GM19463 (cell line): Measurements from ENCODE around the gene FILIP1L.

Experiments used
- ATAC-seq: cut with Tn5 transposase; IDR thresholded peaks from one replicate; pipeline ENCODE4 v1.9.1; 2021; ENCODE audit warnings: mild to moderate bottlenecking, moderate library complexity; ENCODE audit not compliant: unreplicated experiment

Gene FILIP1L

DNA sequence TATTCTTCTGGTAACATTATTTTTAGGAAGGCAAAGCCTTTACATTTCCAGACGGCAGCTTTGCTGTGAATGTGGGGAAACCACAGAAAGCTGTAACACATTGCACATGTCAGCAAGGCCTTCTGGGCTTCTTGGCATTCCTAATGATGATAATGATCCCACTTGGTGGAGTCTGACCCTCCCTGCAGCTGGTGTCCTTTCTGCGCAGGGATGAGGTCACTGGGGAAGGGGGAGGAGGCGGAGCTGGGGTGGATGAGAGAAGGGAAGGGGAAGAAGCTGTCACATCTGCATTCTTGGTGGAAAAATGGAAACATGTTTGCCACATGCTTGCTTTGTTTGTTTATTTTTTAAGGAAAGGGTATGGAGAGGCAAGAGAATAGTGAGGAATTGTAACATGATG is 68.6 kb downstream of the FILIP1L start:
- ATAC-seq = no peak

DNA sequence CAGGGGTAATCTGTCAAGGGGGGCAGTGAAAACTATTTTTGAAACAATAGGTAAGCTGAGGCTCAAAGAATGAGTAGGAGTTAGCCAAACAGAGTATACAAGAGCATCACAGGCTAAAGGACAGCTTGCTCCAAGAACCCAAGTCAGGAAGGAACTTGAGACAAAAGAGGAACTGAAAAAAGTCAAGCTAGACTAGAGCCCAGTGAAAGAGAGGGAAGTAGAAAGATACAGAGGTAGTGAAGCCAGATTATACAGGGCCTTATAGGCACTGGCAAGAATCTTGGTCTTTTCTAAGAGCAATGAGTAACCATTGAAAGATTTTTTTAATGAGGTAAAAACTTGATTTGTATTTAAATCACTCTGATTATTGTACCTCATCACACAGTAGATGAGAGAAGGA is 69.9 kb downstream of the FILIP1L start:
- peak; percentile 56 for ATAC-seq

DNA sequence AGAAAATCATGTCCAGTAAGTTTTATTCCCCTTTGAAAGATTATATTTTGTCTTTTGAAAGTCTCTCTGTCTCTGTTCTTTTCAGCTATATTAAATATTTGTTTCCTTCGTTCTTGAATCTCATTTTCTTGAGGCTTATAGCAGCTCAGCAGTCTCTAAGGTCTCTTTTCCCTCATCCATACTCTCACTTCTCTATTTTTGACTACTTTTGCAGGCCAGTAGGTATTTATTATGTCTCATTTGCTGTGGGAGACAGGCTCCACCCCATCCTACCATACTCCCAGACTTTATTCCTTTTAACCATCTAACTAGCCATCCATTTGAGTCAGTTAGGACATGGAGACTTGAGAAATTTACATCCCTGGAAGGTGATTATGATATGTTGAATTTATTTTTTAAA is 71.0 kb downstream of the FILIP1L start:
- no peak for ATAC-seq

DNA sequence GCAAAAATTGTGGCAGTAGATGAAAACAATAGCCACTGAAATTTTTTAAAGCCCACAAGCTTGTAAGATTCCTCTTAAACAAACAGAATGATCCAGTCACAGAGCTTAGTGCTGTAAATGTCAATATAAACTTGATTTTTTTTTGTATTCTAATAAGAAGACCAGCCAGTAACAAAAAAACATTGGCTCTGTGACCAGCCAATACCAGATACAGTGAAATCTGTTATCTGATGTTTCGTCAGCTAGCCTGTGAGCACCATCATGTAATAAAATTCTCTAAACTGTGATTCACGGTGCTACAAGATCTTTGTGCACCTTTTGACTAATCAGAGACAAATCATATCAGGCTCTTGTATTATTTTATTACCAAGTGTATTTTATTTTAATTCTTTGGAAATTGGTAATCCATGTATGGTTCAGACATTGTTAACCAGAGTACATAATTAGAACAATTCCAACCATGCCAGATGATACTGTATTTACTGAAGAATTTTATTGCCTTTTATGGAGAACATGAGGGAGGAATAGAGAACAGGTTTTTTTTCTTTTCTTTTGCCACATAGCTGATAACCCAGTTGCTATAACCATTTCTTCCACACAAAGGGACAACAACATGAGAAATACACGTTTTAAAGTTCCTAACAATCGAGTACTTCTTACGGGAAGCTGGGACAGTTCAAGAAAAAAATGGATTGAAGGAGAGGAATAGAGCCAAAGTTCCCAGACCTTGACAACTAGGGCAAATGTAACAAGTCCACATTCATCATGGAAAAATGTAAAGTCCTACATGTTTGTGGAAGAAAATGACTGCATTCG is 71.9 kb downstream of the FILIP1L start:
- no peak for ATAC-seq

DNA sequence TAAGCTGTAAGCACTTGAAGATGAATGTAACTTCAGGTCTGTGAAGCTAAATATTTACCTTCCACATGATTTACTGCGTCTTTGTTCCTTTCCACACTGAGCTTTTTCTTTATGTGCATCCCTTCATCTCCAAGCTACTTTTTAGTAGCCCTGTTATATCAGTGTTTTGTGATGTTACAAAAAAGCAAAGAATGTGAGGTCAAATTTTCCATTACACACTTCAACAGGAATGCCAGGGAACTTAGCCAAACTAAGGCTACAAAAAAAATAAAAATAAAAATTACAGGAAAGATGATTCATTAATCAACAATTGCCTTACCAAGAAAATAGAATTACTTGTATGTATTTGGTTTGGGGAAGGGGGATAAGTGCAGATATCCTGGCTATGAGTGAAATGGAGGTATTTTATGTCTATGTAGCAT is 73.0 kb downstream of the FILIP1L start:
- ATAC-seq = no peak

DNA sequence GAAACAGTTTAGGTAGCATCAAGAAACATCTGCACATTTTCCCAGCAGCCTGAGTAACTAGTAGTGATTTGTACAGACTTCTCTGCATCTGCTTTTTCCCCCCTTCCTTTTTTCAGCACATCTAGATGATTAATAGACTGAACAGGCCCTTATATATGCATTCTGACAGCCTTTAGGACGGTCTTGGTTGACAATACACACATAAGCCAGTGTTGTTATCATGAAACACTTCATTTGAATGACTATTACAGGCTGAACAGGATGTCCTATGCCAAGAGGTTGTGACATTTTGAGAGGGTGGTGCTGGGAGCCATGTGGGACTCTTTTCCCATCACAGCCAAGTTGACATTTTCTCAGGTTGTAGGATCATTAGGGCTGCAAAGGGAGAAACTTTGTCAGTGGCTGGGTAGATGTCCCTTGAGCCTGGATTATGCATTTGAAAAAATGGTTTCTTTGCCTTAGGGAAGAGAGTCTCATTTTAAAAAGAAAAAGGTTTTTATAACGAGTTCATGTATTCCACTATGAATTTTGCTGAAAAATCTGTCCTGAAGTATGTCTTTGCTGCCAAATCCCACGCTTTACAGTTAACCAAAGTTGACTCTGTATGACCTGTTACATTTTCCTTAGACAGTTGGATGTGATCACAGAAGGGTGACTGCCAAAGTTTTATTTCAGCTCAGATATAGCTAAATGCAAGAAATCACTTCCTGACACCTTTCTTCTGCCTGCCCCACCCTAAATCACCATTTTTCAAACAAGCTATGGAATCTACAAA is 73.7 kb downstream of the FILIP1L start:
- no peak for ATAC-seq

DNA sequence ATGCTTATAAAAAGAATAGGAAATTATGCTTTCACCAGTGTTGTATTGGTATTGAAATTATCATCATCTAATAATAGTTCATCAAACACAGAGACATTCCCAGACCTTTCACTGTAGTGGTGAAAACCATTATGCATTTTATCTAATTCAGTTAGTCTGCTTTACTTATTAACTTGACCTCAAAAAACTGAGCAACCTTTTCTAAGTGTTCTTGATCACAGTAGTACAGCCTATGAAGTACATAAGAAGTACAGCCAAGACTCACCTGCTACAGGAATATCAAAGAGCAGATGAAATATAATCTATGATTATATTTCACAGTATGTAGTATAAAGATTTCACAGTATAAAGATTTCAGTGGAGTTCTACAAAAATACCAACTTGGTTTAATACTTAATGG is 75.2 kb downstream of the FILIP1L start:
- no peak for ATAC-seq

DNA sequence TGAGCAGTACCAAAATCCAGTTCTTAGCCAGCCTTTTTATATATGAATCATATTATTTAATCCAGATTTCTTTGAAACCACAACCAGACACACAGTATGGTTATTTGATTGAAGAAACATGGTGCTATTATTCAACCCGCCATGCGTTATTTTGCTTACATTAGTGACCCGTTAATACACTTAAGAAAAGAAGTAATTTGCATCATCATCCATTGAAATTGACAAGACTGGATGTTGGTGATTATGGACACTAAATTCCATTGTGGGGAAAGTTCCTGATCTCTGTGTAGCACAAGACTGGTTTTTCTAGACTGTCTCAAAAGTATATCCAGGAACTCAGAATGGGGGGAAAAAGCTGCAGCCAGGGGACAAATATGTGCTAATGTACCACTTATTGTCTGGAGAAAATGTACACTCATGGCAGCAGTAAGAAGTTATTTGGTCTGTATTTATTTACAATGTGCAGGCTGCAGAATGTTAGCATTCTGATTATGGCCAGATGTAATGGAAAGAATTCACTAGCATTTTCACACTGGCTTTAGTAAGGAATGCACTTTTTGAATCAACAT is 80.3 kb downstream of the FILIP1L start:
- no peak for ATAC-seq

DNA sequence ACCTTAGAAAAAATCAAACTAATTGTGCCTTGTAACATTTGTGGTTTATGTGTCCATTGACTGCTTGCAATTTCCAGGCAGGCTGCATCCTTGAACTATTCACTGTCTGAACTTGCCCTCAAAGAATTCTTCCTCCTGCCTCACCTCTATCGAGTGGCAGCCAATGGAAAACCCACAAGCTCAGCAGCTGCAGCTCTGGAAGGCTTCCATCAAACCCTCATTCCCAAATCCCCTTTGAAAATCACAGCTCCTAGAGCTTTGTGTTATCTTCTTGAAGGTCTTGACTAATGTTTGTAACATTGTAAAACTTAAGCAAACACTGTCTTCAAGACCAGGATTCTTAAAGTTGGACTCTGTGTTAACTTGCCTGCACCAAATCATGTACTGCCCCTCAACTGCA is 81.1 kb downstream of the FILIP1L start:
- no peak for ATAC-seq

DNA sequence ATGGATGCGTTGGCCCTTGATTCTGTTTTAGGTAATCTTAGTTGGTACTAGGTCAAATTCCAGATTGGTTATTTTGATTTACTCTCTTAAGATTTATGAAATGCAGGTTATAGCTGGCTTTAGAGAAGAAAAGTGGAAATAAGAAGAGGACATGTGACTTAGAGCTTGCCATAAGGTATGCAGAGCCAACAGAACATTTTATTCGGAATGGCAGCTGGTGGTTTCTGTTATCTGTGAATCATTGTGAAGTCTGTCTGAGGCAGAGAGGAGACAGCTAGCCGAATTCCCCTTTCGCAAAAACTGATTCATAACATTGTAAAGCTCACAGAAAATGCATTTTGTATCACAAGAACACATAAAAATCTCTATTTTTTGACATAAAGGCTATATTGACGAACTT is 82.1 kb downstream of the FILIP1L start:
- no peak for ATAC-seq

DNA sequence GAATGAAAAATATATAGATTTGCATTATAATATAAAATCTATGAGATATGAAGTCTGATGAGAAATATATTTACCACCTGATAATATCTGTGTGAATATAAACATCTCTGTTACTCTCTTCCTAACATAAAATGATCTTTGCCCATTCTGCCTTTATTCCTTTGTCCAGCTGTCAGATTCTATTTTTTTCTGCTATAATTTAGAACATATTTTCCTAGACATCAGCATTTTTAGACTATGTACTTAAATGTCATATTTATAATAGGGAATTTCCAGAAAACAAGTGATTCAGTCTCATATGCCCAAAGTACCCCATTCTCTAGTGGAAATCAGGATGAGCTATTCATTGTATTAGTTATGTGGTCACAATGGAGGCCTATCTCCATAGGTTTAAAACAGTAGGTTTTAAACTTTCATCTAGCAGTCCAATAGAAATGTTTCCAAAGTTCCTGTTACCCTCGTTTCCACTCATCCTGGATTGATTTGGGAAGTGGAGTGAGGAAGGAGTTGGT is 83.3 kb downstream of the FILIP1L start:
- no peak for ATAC-seq

DNA sequence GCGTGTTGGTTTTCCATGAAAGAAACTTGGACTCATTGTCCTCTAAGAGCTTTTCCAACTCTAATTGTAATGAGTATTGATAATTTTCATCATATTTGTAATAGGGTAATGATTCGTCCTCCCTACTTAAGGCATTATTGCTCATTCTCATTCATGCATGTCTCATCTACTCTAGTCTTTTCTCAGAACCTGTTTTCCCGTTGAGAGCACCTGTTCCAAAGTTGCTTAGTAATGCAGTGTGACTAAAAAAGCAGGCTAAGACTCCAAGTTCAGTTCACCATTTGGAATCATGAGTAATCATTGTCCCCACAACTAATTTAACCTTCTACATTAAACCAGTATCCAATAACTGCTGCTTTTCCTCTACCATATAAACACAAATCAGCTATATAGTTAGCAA is 84.0 kb downstream of the FILIP1L start:
- no peak for ATAC-seq

DNA sequence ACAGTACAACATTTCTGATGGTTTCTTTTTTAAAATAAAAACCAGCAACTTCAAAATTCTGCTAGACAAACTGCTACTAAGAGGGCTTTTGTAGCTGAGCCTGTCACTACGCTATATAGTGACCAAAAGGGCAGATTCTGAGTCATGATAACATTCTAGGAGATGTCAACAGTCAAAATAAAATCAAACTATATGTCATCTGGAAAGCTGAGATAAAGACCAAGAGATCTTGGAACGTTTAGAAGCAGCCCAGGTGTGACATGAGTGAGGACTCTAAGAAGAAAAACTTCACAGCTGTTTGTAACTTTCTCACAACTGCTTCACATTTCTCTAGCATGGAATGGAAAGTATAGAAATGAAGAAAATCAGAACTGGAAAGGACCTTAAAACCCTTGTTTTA is 84.6 kb downstream of the FILIP1L start:
- no peak for ATAC-seq

DNA sequence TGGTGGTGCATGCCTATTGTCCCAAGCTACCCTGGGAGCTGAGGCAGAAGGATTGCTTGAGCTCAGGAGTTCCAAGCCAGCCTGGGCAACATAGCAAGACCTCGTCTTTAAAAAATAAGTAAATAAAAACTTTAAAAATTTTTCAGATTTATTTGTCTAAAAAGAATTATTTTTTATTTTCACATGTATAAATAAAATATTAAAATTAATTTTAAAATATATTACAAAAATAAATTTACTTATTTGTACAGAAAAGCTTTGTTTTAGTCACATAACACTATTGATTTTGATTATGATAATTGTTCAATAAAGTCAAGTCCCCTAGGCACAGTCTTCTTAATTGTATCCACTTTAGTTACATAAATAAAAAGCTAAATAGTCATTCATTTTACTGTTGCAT is 85.2 kb downstream of the FILIP1L start:
- ATAC-seq = no peak

DNA sequence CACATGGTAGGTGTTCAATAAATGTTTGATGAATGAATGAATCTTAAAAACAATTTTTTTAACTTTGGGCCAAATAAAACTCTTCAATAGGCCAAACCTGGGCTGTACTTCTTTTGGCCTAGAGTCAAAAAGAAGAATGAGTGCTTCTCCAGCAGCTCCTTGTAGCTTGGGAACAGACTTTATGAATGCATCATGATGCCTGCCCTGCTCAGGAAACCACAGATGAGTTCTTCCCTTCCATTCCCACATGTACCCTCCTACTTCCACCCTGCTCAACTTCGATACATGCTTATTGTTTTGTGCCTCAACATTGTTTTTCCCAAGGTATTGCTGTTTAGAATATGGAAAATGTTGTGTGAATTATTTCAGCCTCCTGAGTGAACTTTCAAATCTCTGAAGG is 87.0 kb downstream of the FILIP1L start:
- no peak for ATAC-seq

DNA sequence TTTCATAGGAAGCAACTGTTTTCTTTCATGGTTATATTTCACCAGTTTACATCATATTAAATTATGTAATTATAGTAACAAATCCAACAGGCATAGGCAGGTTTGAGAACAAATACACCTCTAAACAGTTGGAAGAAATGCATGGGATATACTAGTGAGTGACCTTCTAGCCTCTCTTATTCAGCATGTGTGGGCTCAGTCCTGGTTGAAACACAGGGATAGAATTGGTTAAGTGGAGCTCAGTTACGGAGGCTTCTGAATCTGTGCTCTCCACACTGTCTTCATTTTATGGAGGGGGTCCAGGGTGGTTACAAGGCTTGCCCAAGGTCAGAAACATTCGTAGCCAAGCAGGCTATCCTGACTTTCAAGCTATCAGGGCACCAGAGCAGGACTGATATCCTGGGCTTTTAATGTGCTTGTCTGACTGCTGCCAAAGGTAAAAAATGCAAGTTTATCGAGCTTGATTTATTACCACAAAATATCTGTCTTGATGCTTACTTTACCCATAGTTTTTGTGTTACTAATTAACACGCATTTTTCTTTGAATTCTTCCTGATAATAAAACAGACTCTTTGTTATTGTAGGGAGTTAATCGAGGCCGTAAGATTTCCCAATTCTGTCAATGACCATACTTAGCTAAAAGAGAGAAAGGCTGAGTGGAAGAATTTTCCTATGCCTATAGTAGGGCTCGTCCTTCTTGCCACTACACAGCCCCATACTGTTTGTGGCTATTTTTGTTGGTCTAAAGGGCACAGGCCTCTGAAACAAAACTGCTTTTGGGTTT is 89.6 kb downstream of the FILIP1L start:
- ATAC-seq = no peak

DNA sequence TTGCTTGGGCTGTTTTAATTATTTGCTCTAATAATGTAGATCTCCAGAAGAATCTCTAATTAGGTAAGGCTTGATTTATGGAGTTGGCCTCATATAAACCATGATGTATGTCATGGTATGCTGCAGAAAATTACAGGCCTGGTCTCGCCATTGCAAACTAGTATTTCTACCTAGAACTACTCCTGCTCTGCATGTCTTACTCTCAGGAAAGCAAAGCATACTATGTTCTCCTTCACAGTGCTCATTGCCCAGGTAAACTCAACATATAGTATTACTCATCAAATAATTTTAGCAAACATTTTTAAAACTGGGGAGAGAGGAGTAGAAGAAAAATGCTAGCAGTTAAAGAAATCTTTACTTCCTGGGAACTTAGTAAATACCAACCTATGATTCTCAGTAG is 90.7 kb downstream of the FILIP1L start:
- ATAC-seq = no peak

DNA sequence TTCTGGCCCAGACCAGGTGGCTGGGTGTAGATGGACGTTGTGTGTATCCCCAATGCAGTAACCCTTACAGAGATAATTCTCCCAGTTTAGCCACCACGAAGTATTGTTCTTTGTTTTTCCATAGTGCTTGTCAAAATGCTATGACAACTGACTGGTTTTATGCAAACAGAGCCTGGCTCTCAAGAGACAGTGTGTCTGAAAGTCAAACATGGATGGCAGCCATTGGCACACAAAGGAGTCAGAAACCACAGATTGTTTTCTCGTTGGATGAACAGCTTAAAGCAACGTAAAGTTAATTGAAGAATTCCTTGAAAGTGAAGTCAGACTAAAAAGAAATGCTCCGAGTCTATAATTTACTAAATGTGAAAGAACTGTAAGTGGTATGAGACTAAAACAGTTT is 91.2 kb downstream of the FILIP1L start:
- ATAC-seq = no peak

DNA sequence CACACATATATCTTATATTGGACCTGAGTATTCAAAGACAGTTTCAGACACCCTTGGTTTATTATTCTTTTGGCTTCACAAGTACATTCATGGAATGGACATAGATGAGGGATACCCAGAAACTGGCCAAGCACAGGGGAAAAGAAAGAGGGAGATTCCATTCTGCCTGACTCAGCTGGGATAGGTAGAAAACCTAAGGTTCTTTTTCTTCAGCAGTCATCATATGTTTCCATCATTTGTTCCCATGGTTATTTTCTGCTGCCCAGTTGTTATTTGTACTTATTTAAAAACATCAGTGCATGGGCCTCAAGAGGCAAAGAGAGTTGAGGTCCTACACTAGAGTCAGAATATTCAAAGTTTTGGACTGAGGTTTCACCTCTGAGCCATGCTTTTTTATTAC is 91.8 kb downstream of the FILIP1L start:
- ATAC-seq = no peak

DNA sequence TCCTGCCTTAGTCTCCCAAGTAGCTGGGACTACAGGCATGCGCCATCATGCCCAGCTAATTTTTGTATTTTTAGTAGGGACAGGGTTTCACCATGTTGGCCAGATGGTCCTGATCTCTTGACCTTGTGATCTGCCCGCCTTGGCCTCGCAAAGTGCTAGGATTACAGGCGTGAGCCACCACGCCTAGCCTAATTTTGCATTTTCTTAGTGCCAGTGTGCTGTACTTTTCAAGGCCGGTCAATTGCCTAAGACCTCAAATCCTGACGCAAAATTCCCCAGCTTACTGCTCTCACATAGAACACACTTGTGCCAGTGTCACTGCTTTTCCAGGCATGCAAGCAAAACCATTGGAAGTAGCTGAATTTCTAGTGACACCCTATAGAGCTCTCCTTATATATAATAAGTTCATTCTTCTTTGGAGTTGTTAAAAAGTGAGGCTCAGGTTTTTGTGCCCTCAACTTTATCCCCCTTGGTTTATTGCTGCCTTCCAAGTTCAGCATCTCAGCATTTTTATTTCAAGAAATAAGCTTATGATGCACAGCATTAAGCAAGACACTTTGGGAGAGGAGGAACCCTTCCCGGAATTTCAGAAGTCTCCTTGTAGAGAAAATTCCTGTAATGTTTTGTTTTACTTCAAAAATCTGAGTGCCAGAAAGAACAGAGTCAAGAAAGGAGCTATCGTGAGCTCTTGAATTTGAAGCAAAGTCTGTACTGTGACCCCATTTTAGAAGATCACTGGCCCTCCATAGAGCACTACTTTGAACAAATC is 93.2 kb downstream of the FILIP1L start:
- no peak for ATAC-seq
